NCI-H1092 treated with DMSO at 0.1 percent for 48 hours (cell line): Measurements from ENCODE around the gene TMEM154.
A peak's percentile ranks its signal among the peaks of the same experiment; 100 is the strongest.

Source experiments
- DNase-seq: peaks from one replicate; lab custom pipeline; 2025; lab: John Stamatoyannopoulos, UW

TMEM154 gene

GRCh38 chr4:152591876-152592275, 87.9 kb downstream of the TMEM154 start:
- no peak for DNase-seq

GRCh38 chr4:152591396-152591795, 88.4 kb downstream of the TMEM154 start:
- peak; percentile 45 for DNase-seq

GRCh38 chr4:152590179-152591031, 89.4 kb downstream of the TMEM154 start:
- DNase-seq, result peak; percentile 81

GRCh38 chr4:152588869-152589268, 90.9 kb downstream of the TMEM154 start:
- no peak for DNase-seq

GRCh38 chr4:152587127-152587526, 92.7 kb downstream of the TMEM154 start:
- DNase-seq, result no peak

- DNase-seq, result no peak
Observed at GRCh38 chr4:152586668-152587067, 93.1 kb downstream of the TMEM154 start.

GRCh38 chr4:152585023-152585441, 94.8 kb downstream of the TMEM154 start:
- DNase-seq, result no peak

- peak; percentile 2 for DNase-seq
Observed at GRCh38 chr4:152581536-152582160, 98.1 kb downstream of the TMEM154 start.

- no peak for DNase-seq
Observed at GRCh38 chr4:152579916-152580315, 99.9 kb downstream of the TMEM154 start.

GRCh38 chr4:152579107-152579764, 100.6 kb downstream of the TMEM154 start:
- no peak for DNase-seq

- no peak for DNase-seq
Observed at GRCh38 chr4:152578670-152579069, 101.1 kb downstream of the TMEM154 start.

GRCh38 chr4:152577708-152578396, 101.9 kb downstream of the TMEM154 start:
- no peak for DNase-seq

- DNase-seq, result no peak
Observed at GRCh38 chr4:152575533-152575932, 104.3 kb downstream of the TMEM154 start.

GRCh38 chr4:152573861-152574260, 105.9 kb downstream of the TMEM154 start:
- DNase-seq, result no peak

GRCh38 chr4:152572417-152573086, 107.2 kb downstream of the TMEM154 start:
- DNase-seq, result no peak

- no peak for DNase-seq
Observed at GRCh38 chr4:152571770-152572169, 108.0 kb downstream of the TMEM154 start.

- no peak for DNase-seq
Observed at GRCh38 chr4:152571296-152571695, 108.5 kb downstream of the TMEM154 start.
